MM.1S (cell line): ENCODE measurements around the gene PVR.

ENCODE experiments used
- DNase-seq: peaks from one replicate; pipeline ENCODE4 v3.0.0-alpha.2; 2015
- H2AFZ ChIP-seq: fragments of 300-600 bp; sonication (generic); 2 replicates; pipeline ENCODE4 v1.6.0; 2016; ENCODE audit warnings: antibody characterized with exemption, low read length
- H3F3A ChIP-seq: fragments of 300-600 bp; sonication (generic); 2 replicates; pipeline ENCODE4 v1.6.1; 2016; ENCODE audit warnings: mild to moderate bottlenecking, antibody characterized with exemption, low read length, moderate library complexity, mixed read lengths; ENCODE audit not compliant: insufficient read depth
- H3K27ac ChIP-seq: fragments of 300-600 bp; sonication (generic); 2 replicates; pipeline ENCODE4 v1.5.1; 2016; ENCODE audit warnings: mild to moderate bottlenecking, low read length
- H3K27me3 ChIP-seq: fragments of 300-600 bp; sonication (generic); replicated peaks from 2 replicates; pipeline ENCODE4 v1.6.0; 2016; ENCODE audit warnings: low read length; ENCODE audit not compliant: insufficient read depth
- H3K36me3 ChIP-seq: fragments of 300-600 bp; sonication (generic); replicated peaks from 2 replicates; pipeline ENCODE4 v1.6.1; 2016; ENCODE audit warnings: mild to moderate bottlenecking, low read length, mixed read lengths; ENCODE audit not compliant: insufficient read depth
- H3K4me1 ChIP-seq: fragments of 300-600 bp; sonication (generic); 2 replicates; pipeline ENCODE4 v1.6.1; 2016; ENCODE audit warnings: low read length, mixed read lengths
- H3K4me2 ChIP-seq: fragments of 300-600 bp; sonication (generic); 2 replicates; pipeline ENCODE4 v1.6.0; 2016; ENCODE audit warnings: low read depth, low read length
- H3K4me3 ChIP-seq: fragments of 300-600 bp; sonication (generic); 2 replicates; pipeline ENCODE4 v1.5.1; 2016; ENCODE audit warnings: low read length, mixed read lengths
- H3K79me2 ChIP-seq: fragments of 300-600 bp; sonication (generic); 2 replicates; pipeline ENCODE4 v1.6.1; 2016; ENCODE audit warnings: mixed run types, low read length, mixed read lengths
- H3K9ac ChIP-seq: fragments of 300-600 bp; sonication (generic); 2 replicates; pipeline ENCODE4 v1.6.1; 2016; ENCODE audit warnings: low read length, mixed read lengths
- H3K9me2 ChIP-seq: fragments of 300-600 bp; sonication (generic); replicated peaks from 2 replicates; pipeline ENCODE4 v1.6.1; 2016; ENCODE audit warnings: mild to moderate bottlenecking, low read length, mixed read lengths; ENCODE audit not compliant: insufficient read depth
- H3K9me3 ChIP-seq: fragments of 300-600 bp; sonication (generic); replicated peaks from 2 replicates; pipeline ENCODE4 v1.6.1; 2016; ENCODE audit warnings: mild to moderate bottlenecking, low read length, mixed read lengths; ENCODE audit not compliant: insufficient read depth
- H4K20me1 ChIP-seq: fragments of 300-600 bp; sonication (generic); 2 replicates; pipeline ENCODE4 v1.6.1; 2016; ENCODE audit warnings: mild to moderate bottlenecking, low read length, moderate library complexity, mixed read lengths; ENCODE audit not compliant: insufficient read depth
- CTCF ChIP-seq: fragments of 300-600 bp; sonication (generic); IDR thresholded peaks from 2 replicates; pipeline ENCODE4 v1.5.1; 2016; ENCODE audit warnings: antibody characterized with exemption, low read length, mixed read lengths
- EZH2 ChIP-seq: fragments of 300-600 bp; sonication (generic); optimal IDR thresholded peaks from 2 replicates; pipeline ENCODE3; 2017; ENCODE audit warnings: low read depth, mild to moderate bottlenecking, antibody characterized with exemption, low read length, mixed read lengths
- EZH2phosphoT487 ChIP-seq: fragments of 300-600 bp; sonication (generic); IDR thresholded peaks from 2 replicates; pipeline ENCODE4 v1.6.1; 2018; ENCODE audit warnings: antibody characterized with exemption, low read length

Gene PVR

GRCh38 chr19:44640518-44640917 is 3.2 kb upstream of the PVR start:
- Histone ChIP-seq H3K36me3 (no peaks in the 10 kb centered on the region), H3K9me2 (no peaks in the 10 kb centered on the region), H3F3A (no peaks in the 10 kb centered on the region), H3K4me1 (no peaks in the 10 kb centered on the region), H3K27ac (no peak overlapping the region), H3K4me3 (no peak overlapping the region), H3K9ac (no peak overlapping the region), H2AFZ (no peak overlapping the region), H3K4me2 (no peak overlapping the region), H3K9me3 (no peaks in the 10 kb centered on the region), H4K20me1 (no peaks in the 10 kb centered on the region), H3K27me3 (no peaks in the 10 kb centered on the region), H3K79me2 (peaks cover 6% of the 10 kb centered on the region)
- DNase-seq = no peak
- TF ChIP-seq EZH2phosphoT487 = no peak
- no peak for TF ChIP-seq EZH2
- no peak for TF ChIP-seq CTCF

DNA sequence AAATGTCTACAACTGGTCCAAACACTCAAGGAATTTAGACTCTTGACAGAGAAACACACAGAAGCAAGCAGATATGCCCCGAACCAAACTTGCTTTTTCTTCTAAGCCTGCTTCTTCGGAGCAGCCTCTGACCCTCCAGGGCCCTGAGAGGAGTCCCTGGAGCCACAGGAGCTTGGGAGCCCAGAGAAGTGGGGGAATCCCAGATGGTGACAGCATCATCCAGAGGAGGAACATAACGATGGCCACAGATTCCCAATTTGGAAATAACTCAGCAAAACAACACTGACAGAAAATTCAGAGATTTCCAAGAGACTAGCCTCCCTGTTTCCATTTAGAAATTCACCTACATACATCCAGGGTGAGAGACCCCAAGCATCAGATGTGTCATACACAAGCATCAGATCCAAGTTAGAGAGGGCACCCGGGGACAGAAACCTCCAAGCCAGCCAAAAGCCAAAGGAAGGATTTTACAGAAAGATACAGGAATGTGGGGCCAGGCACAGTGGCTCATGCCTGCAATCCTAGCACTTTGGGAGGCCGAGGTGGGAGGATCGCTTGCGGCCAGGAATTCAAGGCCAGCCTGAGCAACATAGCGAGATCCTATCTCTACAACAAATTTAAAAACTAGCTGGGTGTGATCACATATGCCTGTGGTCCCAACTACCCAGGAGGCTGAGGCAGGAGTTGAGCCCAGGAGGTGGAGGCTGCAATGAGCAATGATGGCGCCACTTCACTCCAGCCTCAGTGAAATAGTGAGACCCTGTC is 2.0 kb upstream of the PVR start:
- Histone ChIP-seq H2AFZ (no peak overlapping the region), H3K4me2 (no peak overlapping the region), H3K4me1 (no peaks in the 10 kb centered on the region), H3K4me3 (no peak overlapping the region), H3K9me3 (no peaks in the 10 kb centered on the region), H3K27me3 (no peaks in the 10 kb centered on the region), H3K79me2 (peaks cover 6% of the 10 kb centered on the region), H3K36me3 (no peaks in the 10 kb centered on the region), H4K20me1 (no peaks in the 10 kb centered on the region), H3K9ac (no peak overlapping the region), H3K27ac (no peak overlapping the region), H3K9me2 (no peaks in the 10 kb centered on the region), H3F3A (no peaks in the 10 kb centered on the region)
- TF ChIP-seq EZH2 = no peak
- no peak for TF ChIP-seq EZH2phosphoT487
- TF ChIP-seq CTCF = no peak
- no peak for DNase-seq

GRCh38 chr19:44642377-44642776 is 1.3 kb upstream of the PVR start:
- Histone ChIP-seq H3K9me3 (no peaks in the 10 kb centered on the region), H3K4me1 (no peaks in the 10 kb centered on the region)

More at GRCh38 chr19:44642377-44642776, 1.3 kb upstream of the PVR start:
- TF ChIP-seq EZH2phosphoT487 = no peak
- no peak for TF ChIP-seq CTCF
- no peak for TF ChIP-seq EZH2
- H3K4me2 ChIP-seq = no peak overlapping the region
- H3K4me3 ChIP-seq = no peak overlapping the region
- H3K79me2 ChIP-seq = peaks cover 6% of the 10 kb centered on the region
- H3K27ac ChIP-seq = no peak overlapping the region
- H4K20me1 ChIP-seq = no peaks in the 10 kb centered on the region
- H3K27me3 ChIP-seq = no peaks in the 10 kb centered on the region
- no peaks in the 10 kb centered on the region for H3K9me2 ChIP-seq
- no peak for DNase-seq
- no peaks in the 10 kb centered on the region for H3K36me3 ChIP-seq
- no peaks in the 10 kb centered on the region for H3F3A ChIP-seq
- H3K9ac ChIP-seq = no peak overlapping the region
- no peak overlapping the region for H2AFZ ChIP-seq
